ENCODE measurements around the gene ETFA. TPM values are rescaled to one million over a fixed set of nuclear protein-coding genes. Genes with fewer than 3 reads are reported as not detected.

Gene ETFA
- total and polyA plus RNA-seq, 2 donors, result 83.5 to 116 TPM

- 96% methylated on average over 1 of the region's 1 CpG for WGBS
- no peaks in the 10 kb centered on the region for H3K36me3 ChIP-seq (ENCODE audit: control insufficient read depth in 2 of 2, insufficient read depth in 2 of 2, low read length in 1 of 2)
- H3K27me3 ChIP-seq (ENCODE audit: control insufficient read depth in 2 of 2, insufficient read depth in 1 of 2, low read length in 1 of 2), result peaks cover 35 to 46% of the 10 kb centered on the region in 2 donors
- no peaks in the 10 kb centered on the region for H3K9me3 ChIP-seq (ENCODE audit: control insufficient read depth in 2 of 2, insufficient read depth in 1 of 2, low read length in 1 of 2)
- H3K4me1 ChIP-seq (ENCODE audit: control insufficient read depth in 2 of 2, insufficient read depth in 2 of 2, low read length in 2 of 2), result peaks cover 2 to 11% of the 10 kb centered on the region in 2 donors
- H3K4me3 ChIP-seq (ENCODE audit: low read length in 2 of 2), result no peak overlapping the region
- no peak overlapping the region for H3K27ac ChIP-seq (ENCODE audit: low read depth in 1 of 2, low read length in 1 of 2)
- DNase-seq (ENCODE audit: low read depth in 6 of 9, low spot score in 9 of 9), result no peak
Measured at GRCh38 chr15:76349301-76350070, 38.2 kb upstream of the ETFA start.

- WGBS, result 61% methylated on average over 13 of the region's 13 CpGs
- no peaks in the 10 kb centered on the region for H3K36me3 ChIP-seq (ENCODE audit: control insufficient read depth in 2 of 2, insufficient read depth in 2 of 2, low read length in 1 of 2)
- peaks cover 6 to 17% of the 10 kb centered on the region in 2 donors for H3K4me1 ChIP-seq (ENCODE audit: control insufficient read depth in 2 of 2, insufficient read depth in 2 of 2, low read length in 2 of 2)
- no peak overlapping the region for H3K4me3 ChIP-seq (ENCODE audit: low read length in 2 of 2)
- peak in 1 of 9 donors; percentile 7 for DNase-seq (ENCODE audit: low read depth in 6 of 9, low spot score in 9 of 9)
- H3K27ac ChIP-seq (ENCODE audit: low read depth in 1 of 2, low read length in 1 of 2), result no peak overlapping the region
- H3K27me3 ChIP-seq (ENCODE audit: control insufficient read depth in 2 of 2, insufficient read depth in 1 of 2, low read length in 1 of 2), result peaks cover 47 to 65% of the 10 kb centered on the region in 2 donors
- H3K9me3 ChIP-seq (ENCODE audit: control insufficient read depth in 2 of 2, insufficient read depth in 1 of 2, low read length in 1 of 2), result no peaks in the 10 kb centered on the region
Measured at GRCh38 chr15:76347482-76348055, 36.3 kb upstream of the ETFA start.

DNA sequence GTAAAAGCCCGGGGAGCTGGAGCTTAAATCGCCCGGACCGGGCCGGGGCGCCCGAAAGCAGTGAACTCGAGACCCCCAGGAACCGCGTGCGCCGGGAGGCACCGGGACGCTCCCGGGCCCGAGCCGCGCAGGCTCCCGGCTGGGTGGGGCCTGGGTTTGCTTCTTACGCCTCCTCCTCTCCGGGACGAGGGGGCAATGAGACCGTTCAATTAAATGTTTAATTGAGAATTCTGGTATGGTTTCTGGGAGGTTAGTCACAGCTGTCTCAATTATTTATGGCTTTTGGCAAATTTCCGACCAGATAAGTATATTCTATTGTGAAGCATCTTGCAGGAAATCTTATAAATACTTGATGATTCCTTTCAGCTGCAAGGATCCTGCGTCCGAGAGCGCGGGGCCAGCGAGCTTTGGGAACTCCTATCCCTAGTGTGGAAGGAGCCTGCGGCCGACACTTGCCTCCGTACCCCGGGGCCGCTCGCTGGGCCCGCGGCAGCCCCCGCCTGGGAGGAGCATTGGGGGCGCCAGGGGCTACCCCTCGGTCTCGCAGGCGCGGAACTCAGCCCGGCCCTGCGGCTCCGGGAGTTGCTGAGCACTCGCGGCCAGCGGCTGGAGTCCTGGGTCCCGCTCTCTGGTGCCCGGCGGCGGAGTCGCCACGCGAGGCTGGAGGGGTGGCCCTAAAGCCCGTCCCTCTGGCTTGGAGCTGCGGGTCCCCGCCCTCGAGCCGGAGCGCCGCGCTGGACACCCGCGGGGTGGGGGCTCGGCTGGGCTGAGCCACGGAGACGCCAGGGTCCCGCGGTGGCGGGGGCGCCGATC, 35.6 kb upstream of the ETFA start:
- DNase-seq (ENCODE audit: low read depth in 6 of 9, low spot score in 9 of 9), result peak in 1 of 9 donors; percentile 13
- Histone ChIP-seq H3K4me3 (ENCODE audit: low read length in 2 of 2) (peak overlapping the region in 1 of 2 donors; percentile 25), H3K4me1 (ENCODE audit: control insufficient read depth in 2 of 2, insufficient read depth in 2 of 2, low read length in 2 of 2) (peaks cover 7 to 18% of the 10 kb centered on the region in 2 donors), H3K27ac (ENCODE audit: low read depth in 1 of 2, low read length in 1 of 2) (no peak overlapping the region), H3K9me3 (ENCODE audit: control insufficient read depth in 2 of 2, insufficient read depth in 1 of 2, low read length in 1 of 2) (peaks cover 3% of the 10 kb centered on the region in 2 donors), H3K27me3 (ENCODE audit: control insufficient read depth in 2 of 2, insufficient read depth in 1 of 2, low read length in 1 of 2) (peaks cover 54 to 72% of the 10 kb centered on the region in 2 donors), H3K36me3 (ENCODE audit: control insufficient read depth in 2 of 2, insufficient read depth in 2 of 2, low read length in 1 of 2) (no peaks in the 10 kb centered on the region)
- WGBS, result 6% methylated on average over 74 of the region's 74 CpGs

- Histone ChIP-seq H3K9me3 (ENCODE audit: control insufficient read depth in 2 of 2, insufficient read depth in 1 of 2, low read length in 1 of 2) (peaks cover 3 to 7% of the 10 kb centered on the region in 2 donors), H3K36me3 (ENCODE audit: control insufficient read depth in 2 of 2, insufficient read depth in 2 of 2, low read length in 1 of 2) (no peaks in the 10 kb centered on the region), H3K4me1 (ENCODE audit: control insufficient read depth in 2 of 2, insufficient read depth in 2 of 2, low read length in 2 of 2) (peaks cover 7 to 21% of the 10 kb centered on the region in 2 donors), H3K27me3 (ENCODE audit: control insufficient read depth in 2 of 2, insufficient read depth in 1 of 2, low read length in 1 of 2) (peaks cover 62 to 80% of the 10 kb centered on the region in 2 donors), H3K27ac (ENCODE audit: low read depth in 1 of 2, low read length in 1 of 2) (no peak overlapping the region), H3K4me3 (ENCODE audit: low read length in 2 of 2) (peak overlapping the region in 1 of 2 donors; percentile 25)
- peak in 1 of 9 donors; percentile 32 for DNase-seq (ENCODE audit: low read depth in 6 of 9, low spot score in 9 of 9)
- 3% methylated on average over 65 of the region's 65 CpGs for WGBS
Measured at GRCh38 chr15:76345880-76346668, 34.8 kb upstream of the ETFA start.

GRCh38 chr15:76345583-76345879, 34.3 kb upstream of the ETFA start:
- Histone ChIP-seq H3K9me3 (ENCODE audit: control insufficient read depth in 2 of 2, insufficient read depth in 1 of 2, low read length in 1 of 2) (peaks cover 3 to 7% of the 10 kb centered on the region in 2 donors), H3K4me1 (ENCODE audit: control insufficient read depth in 2 of 2, insufficient read depth in 2 of 2, low read length in 2 of 2) (peaks cover 13 to 25% of the 10 kb centered on the region in 2 donors), H3K27ac (ENCODE audit: low read depth in 1 of 2, low read length in 1 of 2) (no peak overlapping the region), H3K36me3 (ENCODE audit: control insufficient read depth in 2 of 2, insufficient read depth in 2 of 2, low read length in 1 of 2) (no peaks in the 10 kb centered on the region), H3K4me3 (ENCODE audit: low read length in 2 of 2) (no peak overlapping the region), H3K27me3 (ENCODE audit: control insufficient read depth in 2 of 2, insufficient read depth in 1 of 2, low read length in 1 of 2) (peaks cover 67 to 86% of the 10 kb centered on the region in 2 donors)
- DNase-seq (ENCODE audit: low read depth in 6 of 9, low spot score in 9 of 9), result no peak
- 32% methylated on average over 7 of the region's 7 CpGs for WGBS

DNA sequence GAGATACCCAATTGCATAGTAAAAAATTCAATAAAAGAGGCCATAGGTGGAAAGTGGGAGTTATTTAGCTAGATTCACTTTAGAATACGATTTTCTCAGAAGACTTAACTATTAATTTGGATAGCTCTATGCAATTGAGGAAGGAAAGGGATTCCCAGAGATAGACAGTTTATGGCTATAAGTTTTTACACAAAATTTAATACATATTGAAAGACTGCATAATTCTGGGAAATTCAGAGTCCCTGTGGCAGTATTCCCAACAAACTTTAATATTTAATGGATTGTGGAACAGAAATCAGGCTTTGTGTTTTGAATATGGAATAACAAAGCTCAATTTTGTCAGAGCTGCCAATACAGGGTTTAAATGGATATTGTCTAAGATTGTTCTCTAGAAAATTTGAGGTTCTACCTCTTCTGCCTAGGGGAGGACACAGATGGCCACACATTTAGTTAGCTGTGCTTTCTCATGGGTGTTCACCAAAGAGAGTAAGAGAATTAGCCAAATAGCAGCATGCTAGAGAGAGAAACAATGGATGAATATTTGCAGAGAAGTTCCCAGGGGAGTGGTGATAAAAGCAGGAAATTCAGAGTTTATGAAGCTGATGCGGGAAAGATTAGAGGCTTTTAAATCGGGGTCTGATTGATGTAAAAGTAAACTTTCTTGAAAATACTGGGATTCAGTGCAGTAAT, 33.8 kb upstream of the ETFA start:
- Histone ChIP-seq H3K9me3 (ENCODE audit: control insufficient read depth in 2 of 2, insufficient read depth in 1 of 2, low read length in 1 of 2) (peaks cover 3 to 7% of the 10 kb centered on the region in 2 donors), H3K36me3 (ENCODE audit: control insufficient read depth in 2 of 2, insufficient read depth in 2 of 2, low read length in 1 of 2) (no peaks in the 10 kb centered on the region), H3K4me3 (ENCODE audit: low read length in 2 of 2) (no peak overlapping the region), H3K4me1 (ENCODE audit: control insufficient read depth in 2 of 2, insufficient read depth in 2 of 2, low read length in 2 of 2) (peaks cover 18 to 30% of the 10 kb centered on the region in 2 donors), H3K27me3 (ENCODE audit: control insufficient read depth in 2 of 2, insufficient read depth in 1 of 2, low read length in 1 of 2) (peaks cover 72 to 91% of the 10 kb centered on the region in 2 donors), H3K27ac (ENCODE audit: low read depth in 1 of 2, low read length in 1 of 2) (no peak overlapping the region)
- peak in 1 of 9 donors; percentile 3 for DNase-seq (ENCODE audit: low read depth in 6 of 9, low spot score in 9 of 9)
- 8% methylated on average over 3 of the region's 3 CpGs for WGBS

DNA sequence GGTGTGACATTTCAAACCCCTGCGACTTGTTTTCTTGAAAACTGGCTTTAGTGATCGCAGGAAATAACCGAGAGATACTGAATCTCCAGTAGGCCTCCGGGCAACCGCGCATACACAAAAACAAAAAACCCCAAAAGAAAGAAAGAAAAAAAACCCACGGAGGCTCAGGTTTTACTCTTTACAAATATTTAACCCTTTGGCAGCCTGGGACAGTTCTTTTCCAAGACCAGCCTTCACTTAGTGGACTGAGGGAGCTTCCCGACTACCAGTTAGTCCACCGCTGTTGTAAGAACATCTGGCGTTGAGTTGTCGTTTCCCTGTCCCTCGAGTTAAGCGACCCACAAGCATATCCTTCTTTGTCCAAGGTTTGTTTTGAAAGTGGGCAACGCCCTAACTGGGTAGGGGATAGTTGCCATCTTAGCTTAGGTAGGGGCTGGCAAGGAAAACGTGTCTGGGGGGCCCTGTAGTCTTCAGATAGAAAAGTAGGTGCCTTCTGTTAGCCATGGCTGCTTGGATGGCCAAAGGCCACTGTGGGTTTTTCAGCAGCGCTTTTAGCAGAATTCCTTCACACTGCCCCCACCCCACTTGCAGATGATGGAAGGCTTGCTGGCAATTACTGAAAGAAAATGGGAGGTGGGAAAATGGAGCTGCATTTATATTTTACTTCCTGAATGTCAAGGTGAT, 32.2 kb upstream of the ETFA start:
- peak in 1 of 9 donors; percentile 25 for DNase-seq (ENCODE audit: low read depth in 6 of 9, low spot score in 9 of 9)
- Histone ChIP-seq H3K36me3 (ENCODE audit: control insufficient read depth in 2 of 2, insufficient read depth in 2 of 2, low read length in 1 of 2) (no peaks in the 10 kb centered on the region), H3K9me3 (ENCODE audit: control insufficient read depth in 2 of 2, insufficient read depth in 1 of 2, low read length in 1 of 2) (peaks cover 3 to 7% of the 10 kb centered on the region in 2 donors), H3K27me3 (ENCODE audit: control insufficient read depth in 2 of 2, insufficient read depth in 1 of 2, low read length in 1 of 2) (peaks cover 81 to 100% of the 10 kb centered on the region in 2 donors), H3K4me1 (ENCODE audit: control insufficient read depth in 2 of 2, insufficient read depth in 2 of 2, low read length in 2 of 2) (peaks cover 20 to 38% of the 10 kb centered on the region in 2 donors), H3K4me3 (ENCODE audit: low read length in 2 of 2) (no peak overlapping the region), H3K27ac (ENCODE audit: low read depth in 1 of 2, low read length in 1 of 2) (no peak overlapping the region)
- WGBS, result 13% methylated on average over 16 of the region's 16 CpGs
